NB4 (cell line): ENCODE results near the gene SUCNR1.
"Not testable (repeated sequence)": the region's sequence is repeated elsewhere in the genome, so short reads cannot be mapped to it uniquely, and the experiment has no call there.

Source experiments
- DNase-seq: peaks from one replicate; pipeline ENCODE4 v3.0.0; 2010; ENCODE audit warnings: low read depth
- H3K4me3 ChIP-seq: one replicate; pipeline ENCODE4 v1.5.1; 2011; ENCODE audit warnings: mild to moderate bottlenecking, low read depth, low read length, moderate library complexity
- MYC ChIP-seq: IDR thresholded peaks from 2 replicates; pipeline ENCODE4 v1.6.1; 2011; ENCODE audit warnings: low read depth, low read length
- POLR2A ChIP-seq: IDR thresholded peaks from 2 replicates; pipeline ENCODE4 v1.6.1; 2011; ENCODE audit warnings: mild to moderate bottlenecking; ENCODE audit not compliant: insufficient read length; ENCODE audit errors: extremely low read depth
- TF ChIP-seq, protein P1 (sequence below): IDR thresholded peaks from one replicate; pipeline ENCODE4 v1.5.1; 2012; ENCODE audit warnings: low read depth, low read length
- TF ChIP-seq, protein P2 (sequence below): IDR thresholded peaks from 2 replicates; pipeline ENCODE4 v1.6.1; 2011; ENCODE audit warnings: low read depth, low read length

SUCNR1 gene

DNA sequence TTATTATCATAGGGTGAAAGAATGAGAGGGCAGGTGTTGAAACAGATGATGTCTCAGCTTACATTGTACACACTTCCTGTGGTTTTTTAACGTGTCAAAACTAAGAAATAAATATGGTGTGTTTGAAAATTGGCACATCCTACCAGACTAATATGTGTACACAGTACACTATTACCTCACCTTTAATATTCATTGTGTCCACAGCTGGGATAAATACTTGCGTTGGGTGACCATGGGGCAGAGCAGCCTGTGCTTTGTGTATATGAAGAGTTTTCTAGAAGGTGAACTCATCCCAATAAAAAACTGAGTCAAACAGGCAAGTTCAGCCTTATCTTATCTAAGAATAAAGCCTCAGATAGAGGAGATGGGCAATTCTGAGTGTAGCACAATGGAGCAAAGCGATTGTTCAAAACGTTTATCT lies 17.3 kb downstream of the SUCNR1 start:
- no peak; the same call in 1 of the 2 replicates for TF ChIP-seq MYC
- no peak for TF ChIP-seq POLR2A
- TF ChIP-seq, protein P1, sequence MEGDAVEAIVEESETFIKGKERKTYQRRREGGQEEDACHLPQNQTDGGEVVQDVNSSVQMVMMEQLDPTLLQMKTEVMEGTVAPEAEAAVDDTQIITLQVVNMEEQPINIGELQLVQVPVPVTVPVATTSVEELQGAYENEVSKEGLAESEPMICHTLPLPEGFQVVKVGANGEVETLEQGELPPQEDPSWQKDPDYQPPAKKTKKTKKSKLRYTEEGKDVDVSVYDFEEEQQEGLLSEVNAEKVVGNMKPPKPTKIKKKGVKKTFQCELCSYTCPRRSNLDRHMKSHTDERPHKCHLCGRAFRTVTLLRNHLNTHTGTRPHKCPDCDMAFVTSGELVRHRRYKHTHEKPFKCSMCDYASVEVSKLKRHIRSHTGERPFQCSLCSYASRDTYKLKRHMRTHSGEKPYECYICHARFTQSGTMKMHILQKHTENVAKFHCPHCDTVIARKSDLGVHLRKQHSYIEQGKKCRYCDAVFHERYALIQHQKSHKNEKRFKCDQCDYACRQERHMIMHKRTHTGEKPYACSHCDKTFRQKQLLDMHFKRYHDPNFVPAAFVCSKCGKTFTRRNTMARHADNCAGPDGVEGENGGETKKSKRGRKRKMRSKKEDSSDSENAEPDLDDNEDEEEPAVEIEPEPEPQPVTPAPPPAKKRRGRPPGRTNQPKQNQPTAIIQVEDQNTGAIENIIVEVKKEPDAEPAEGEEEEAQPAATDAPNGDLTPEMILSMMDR = no peak
- TF ChIP-seq, protein P2, sequence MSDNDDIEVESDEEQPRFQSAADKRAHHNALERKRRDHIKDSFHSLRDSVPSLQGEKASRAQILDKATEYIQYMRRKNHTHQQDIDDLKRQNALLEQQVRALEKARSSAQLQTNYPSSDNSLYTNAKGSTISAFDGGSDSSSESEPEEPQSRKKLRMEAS = no peak; the same call in 1 of the 2 replicates
- DNase-seq = peak; percentile 84
- H3K4me3 ChIP-seq = no peak overlapping the region

DNA sequence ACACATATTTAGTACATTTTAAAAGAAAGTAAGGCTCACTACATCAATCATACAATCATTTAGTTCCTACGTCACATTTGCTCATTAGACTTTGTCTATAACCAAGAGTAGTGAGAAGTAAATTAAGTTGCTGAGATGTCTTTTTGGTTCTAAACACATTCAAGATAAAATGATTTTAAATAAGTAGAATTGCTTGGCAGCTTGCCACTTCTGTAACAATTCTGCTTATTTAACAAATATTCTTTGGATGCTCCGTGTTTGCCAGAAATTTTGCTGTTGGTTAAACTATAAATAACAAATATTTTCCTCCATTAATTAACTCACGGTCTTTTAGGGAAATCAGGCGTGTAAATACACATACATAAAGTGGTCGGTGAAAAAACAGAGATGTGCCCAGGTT lies 18.3 kb downstream of the SUCNR1 start:
- DNase-seq = no peak
- TF ChIP-seq, protein P2 = no peak
- TF ChIP-seq POLR2A (no peak), MYC (no peak)
- TF ChIP-seq, protein P1 = no peak
- no peak overlapping the region for H3K4me3 ChIP-seq

DNA sequence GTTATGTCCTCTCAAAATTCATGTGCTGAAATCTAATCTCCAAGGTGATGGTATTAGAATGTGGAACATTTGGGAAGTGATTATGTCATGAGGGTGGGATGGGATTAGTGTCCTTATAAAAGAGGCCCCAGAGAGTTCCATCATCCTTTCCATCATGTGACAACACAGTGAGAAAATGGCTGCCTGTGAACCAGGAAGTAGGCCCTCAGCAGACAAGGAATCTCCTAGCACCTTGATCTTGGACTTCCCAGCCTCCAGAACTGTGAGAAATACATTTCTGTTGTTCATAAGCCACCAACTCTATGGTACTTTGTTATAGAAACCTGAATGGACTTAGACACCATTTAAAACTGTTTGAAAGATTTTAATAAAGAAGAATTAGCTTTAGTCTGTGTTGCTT lies 20.8 kb downstream of the SUCNR1 start:
- TF ChIP-seq, protein P1 = no peak
- TF ChIP-seq POLR2A = no peak
- no peak for TF ChIP-seq MYC
- TF ChIP-seq, protein P2 = no peak
- no peak overlapping the region for H3K4me3 ChIP-seq
- DNase-seq = no peak

DNA sequence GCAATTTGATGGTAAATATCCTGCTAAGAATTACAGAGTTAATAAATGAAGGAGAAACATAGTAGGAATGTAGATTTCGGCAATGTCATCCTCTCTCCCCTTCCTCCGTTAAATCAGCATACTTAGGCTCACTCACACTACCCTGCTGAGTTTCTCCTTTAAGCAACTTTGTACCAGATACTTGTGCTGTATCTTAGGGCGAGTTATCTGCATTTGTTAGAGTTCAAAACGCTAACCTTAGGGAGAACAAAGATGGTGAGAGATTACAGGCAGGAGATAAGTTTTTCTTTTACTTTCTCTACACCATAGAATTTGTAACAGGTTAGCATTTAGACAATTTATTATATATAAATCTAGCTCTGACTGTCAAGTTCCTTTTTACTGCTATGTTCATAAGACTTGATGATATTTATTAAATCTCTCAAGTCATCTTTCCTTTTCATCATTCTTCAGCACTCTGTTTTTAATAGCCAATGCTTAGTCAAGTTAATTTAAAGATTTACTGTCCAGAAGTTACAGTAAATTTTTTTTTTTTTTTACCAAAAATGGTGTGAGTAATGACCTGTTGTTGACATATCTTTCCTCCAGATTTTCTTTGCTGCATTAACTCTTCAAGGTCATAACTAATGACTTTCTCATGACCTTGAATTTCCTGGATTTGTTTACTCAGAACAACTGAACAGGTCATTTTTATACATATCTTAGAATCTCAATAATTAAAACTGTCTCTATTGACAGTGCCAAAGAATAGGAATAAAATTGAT lies 22.2 kb downstream of the SUCNR1 start:
- no peak overlapping the region for H3K4me3 ChIP-seq
- TF ChIP-seq POLR2A (no peak), MYC (no peak)
- TF ChIP-seq, protein P1 = no peak
- TF ChIP-seq, protein P2 = no peak
- no peak for DNase-seq

DNA sequence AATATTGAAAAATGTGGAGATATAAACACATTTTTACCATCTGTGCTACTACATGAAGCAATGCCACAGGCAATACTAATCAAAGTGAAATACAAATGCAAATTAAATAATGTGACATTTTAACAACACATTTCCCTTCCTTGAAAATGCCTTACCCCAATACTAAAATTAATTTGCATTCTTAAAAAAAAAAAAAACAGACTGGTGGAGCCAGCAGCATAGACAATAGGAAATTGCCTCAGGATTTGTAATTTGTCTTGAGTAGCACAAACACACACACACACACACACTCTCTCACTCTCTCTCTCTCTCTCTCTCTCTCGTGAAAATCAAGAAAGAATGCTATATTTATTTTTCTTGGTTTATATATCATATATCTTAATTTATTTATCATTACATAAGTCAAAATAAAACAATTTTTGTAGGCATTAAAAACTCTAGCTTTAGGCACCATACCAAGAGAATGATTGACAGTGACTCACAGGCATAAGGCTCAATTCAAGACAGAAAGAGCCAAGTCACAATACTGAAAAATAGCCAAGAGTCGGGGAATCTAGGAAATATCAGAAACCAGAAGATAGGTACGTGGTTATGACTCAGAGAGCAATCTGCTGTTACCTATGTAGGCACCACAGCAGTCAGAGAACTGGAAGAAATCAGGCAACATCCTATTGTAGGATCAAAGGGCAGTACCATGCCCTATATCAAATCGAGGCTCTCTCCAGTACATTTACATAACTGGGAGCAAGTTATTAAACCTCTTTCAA lies 23.0 kb downstream of the SUCNR1 start:
- TF ChIP-seq POLR2A (no peak), MYC (no peak)
- TF ChIP-seq, protein P1 = no peak
- TF ChIP-seq, protein P2 = no peak

DNA sequence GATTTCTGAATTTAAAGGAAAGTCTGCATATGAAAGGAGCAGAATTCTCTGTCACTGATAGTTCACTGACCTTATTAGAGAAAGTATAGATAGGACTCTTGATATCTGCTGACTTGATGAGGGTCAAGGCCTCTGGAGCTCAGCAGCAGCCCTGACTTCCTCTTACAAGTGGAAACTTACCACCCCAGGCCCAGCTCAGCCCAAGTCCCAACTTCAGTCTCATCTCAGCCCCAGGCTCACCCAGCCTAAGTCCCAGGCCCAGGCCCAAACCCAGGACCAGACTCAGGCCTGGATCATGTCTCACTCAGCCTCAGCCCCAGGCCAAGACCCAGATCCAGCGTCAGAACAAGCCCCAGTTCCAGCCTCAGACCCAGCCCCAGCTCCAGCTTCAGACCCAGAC lies 24.7 kb downstream of the SUCNR1 start:
- DNase-seq = not testable (repeated sequence)

More for the DNA sequence above, 23.0 kb downstream of the SUCNR1 start:
- no peak overlapping the region for H3K4me3 ChIP-seq
- DNase-seq = no peak

DNA sequence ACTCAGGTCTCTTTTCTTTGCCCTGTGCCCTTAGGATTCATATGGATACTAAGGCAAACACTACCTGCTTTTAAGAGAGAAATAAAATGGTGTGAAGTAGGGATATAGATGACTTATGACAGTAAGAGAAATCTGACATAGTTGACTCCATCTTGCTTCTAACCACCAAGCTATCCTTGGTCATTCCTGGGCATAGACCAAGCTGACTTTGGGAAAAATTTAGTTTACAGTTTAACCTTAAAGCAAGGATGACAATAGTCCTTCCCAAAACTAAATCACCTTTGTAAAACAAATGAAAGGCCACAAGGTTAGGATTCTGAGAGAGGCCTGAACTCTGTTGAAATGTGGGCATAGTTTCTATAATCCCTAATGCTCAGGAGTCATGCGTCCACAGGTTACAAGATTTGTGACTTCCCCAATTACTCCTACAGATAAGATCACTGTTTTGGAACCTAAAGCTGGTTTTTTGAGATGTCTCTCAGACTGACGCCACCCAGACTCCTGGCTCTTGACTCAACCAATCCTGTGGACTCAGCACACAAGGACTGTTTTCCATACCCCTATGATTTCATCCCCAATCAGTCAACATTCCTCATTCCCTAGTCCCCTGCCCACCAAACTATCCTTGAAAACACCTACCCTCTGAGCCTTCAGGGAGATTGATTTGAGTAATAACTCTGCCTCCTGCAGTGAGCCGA lies 25.3 kb downstream of the SUCNR1 start:
- peak; percentile 61 for DNase-seq
- not testable (repeated sequence) for H3K4me3 ChIP-seq

More for the DNA sequence above, 24.7 kb downstream of the SUCNR1 start:
- H3K4me3 ChIP-seq = not testable (repeated sequence)
